Upper lobe of left lung (tissue), 6 donors: ENCODE data around the gene TOP3B. TPM values are rescaled to one million over a fixed set of nuclear protein-coding genes. Genes with fewer than 3 reads are reported as not detected.

ENCODE experiments used
- ATAC-seq, 2 donors: fragments of 200-7000 bp; cut with Tn5 transposase; one replicate each; pipeline ENCODE4 v1.9.1; 2022; ENCODE audit warnings: mild to moderate bottlenecking in 2 of 2, moderate library complexity in 2 of 2; ENCODE audit not compliant: low FRiP score in 2 of 2
- DNase-seq, 2 donors: peaks; one replicate each; pipeline ENCODE4 v3.0.0-alpha.2; 2019 to 2020
- H3K27ac ChIP-seq, 4 donors: fragments of 200-600 bp; sonication (generic); one replicate each; pipeline ENCODE4 v1.5.1; 2016 to 2019
- H3K27me3 ChIP-seq, 4 donors: fragments of 200-600 bp; sonication (generic); one replicate each; pipeline ENCODE4 v1.5.1; 2017 to 2019
- H3K36me3 ChIP-seq, 4 donors: fragments of 200-600 bp; sonication (generic); one replicate each; pipeline ENCODE4 v1.5.1; 2016 to 2019
- H3K4me1 ChIP-seq, 4 donors: fragments of 200-600 bp; sonication (generic); one replicate each; pipeline ENCODE4 v1.5.1; 2018 to 2019
- H3K4me3 ChIP-seq, 4 donors: fragments of 200-600 bp; sonication (generic); one replicate each; pipeline ENCODE4 v1.5.1; 2017 to 2019; ENCODE audit warnings: mild to moderate bottlenecking in 2 of 4, moderate library complexity in 1 of 4
- H3K9me3 ChIP-seq, 4 donors: fragments of 200-600 bp; sonication (generic); one replicate each; pipeline ENCODE4 v1.5.1; 2018 to 2019
- CTCF ChIP-seq, 6 experiments: fragments of 450-650 bp in 4 of 6; fragments of 200-600 bp in 2 of 6; sonication (generic) in 2 of 6; IDR thresholded peaks; one replicate each; pipeline ENCODE4 v1.5.1; 2016 to 2019; ENCODE audit warnings: antibody characterized with exemption in 6 of 6
- EP300 ChIP-seq, 4 donors: sonication (generic); formaldehyde crosslinking; IDR thresholded peaks; one replicate each; pipeline ENCODE4 v1.5.1; 2017; ENCODE audit warnings: antibody characterized with exemption in 4 of 4, control low read depth in 2 of 4
- POLR2A ChIP-seq, 4 donors: fragments of 450-650 bp; IDR thresholded peaks; one replicate each; pipeline ENCODE4 v1.5.1; 2016 to 2017; ENCODE audit warnings: antibody characterized with exemption in 4 of 4, mild to moderate bottlenecking in 2 of 4
- POLR2AphosphoS5 ChIP-seq, 2 donors: sonication (generic); formaldehyde crosslinking; IDR thresholded peaks; one replicate each; pipeline ENCODE4 v1.5.1; 2017; ENCODE audit warnings: antibody characterized with exemption in 2 of 2
- WGBS, 2 donors: methylation state at CpG; one replicate each; pipeline ENCODE4 v1.1.5; 2017 to 2018; 5-methylcytosine and 5-hydroxymethylcytosine counted together
- total RNA-seq, 6 donors: library from RNA; depleted of rRNA in 4 of 6; stranded (reverse); fragments of >200 nt in 4 of 6; gene quantifications; one replicate each; pipeline versions ENCODE4 v1.1.0 to v1.2.1, GENCODE V29; 2016 to 2021
- donor health status: DM: no; HTN: no; CAD: no; lungs with moderate emphysema.
- donor health status: DM: no; HTN: yes; CAD: no; lungs with severe emphysema.

TOP3B gene
- total RNA-seq, 6 donors from 2014 or later = 22.5 to 111 (median 34.0) TPM

DNA sequence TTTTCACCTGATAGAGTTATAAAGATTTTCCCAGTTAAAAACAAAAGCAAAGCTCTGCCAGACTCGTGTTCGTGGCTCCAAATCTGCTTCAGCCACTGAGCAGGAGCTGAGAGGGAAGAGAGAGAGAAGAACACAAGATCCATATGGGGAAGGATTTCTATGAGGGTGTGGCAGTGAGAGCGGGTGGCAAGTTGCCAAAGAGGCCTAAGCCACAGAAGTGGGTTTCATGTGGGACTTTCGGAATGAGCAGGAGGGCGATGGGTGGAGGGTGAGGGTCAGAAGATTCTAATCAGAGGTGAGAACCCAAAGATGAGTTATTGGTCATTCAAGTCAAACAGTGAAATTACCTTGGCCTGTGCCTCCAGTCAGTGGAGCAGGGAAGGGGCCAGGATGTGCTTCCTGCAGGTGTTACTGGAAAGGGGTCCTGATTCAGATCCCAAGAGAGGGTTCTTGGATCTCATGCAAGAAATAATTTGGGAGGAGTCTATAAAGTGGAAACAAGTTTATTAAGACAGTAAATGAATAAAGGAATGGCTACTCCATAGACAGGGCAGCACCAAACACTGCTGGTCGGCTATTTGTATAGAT, 40.5 kb upstream of the TOP3B start:
- Histone ChIP-seq H3K4me3 (no peak overlapping the region), H3K27me3 (no peaks in the 10 kb centered on the region), H3K9me3 (no peaks in the 10 kb centered on the region), H3K36me3 (no peaks in the 10 kb centered on the region), H3K27ac (no peak overlapping the region), H3K4me1 (no peaks in the 10 kb centered on the region)
- ATAC-seq (no peak), DNase-seq (no peak)
- 67 to 69% methylated on average over 6 of the region's 6 CpGs for WGBS, 2 donors
- TF ChIP-seq EP300 (IDR thresholded peaks at IDR 0.05) (no peak), POLR2AphosphoS5 (IDR thresholded peaks at IDR 0.05) (no peak), POLR2A (IDR thresholded peaks at IDR 0.05) (no peak), CTCF (IDR thresholded peaks at IDR 0.05) (no peak)

DNA sequence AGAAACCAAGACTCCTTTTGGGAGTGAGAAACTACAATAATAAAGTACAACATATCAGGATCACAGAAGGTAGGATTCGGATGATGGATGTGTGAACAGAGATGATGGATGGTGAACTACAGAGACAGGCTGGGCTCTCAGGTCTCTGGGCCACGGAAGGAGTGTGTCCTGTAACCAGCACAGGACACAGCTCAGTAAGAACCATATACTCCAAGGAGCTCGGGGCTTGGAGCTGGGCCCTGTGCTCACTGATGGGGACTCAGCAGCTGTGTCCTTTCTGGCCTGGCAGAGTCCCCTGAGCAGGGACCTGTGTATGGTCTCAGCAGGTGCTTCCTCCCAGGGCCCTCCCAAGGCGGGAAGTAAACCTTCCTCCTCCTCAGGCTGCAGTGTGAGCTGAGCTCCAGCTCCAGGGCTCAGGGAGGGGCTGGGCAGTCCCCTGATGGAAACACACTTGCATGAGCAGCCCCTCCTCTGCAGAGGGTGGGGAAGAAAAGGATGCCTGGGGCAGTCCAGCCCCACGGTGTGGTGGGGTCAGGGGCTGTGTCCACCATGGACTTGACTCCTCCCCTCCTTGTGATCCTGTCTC, 39.8 kb upstream of the TOP3B start:
- peak in 1 of 2 donors; percentile 12 for DNase-seq
- H3K4me3 ChIP-seq = no peak overlapping the region
- no peaks in the 10 kb centered on the region for H3K9me3 ChIP-seq
- no peak overlapping the region for H3K27ac ChIP-seq
- no peaks in the 10 kb centered on the region for H3K4me1 ChIP-seq
- WGBS, 2 donors = 47 to 49% methylated on average over 3 to 5 of the region's 5 CpGs
- ATAC-seq = no peak
- no peaks in the 10 kb centered on the region for H3K36me3 ChIP-seq
- no peaks in the 10 kb centered on the region for H3K27me3 ChIP-seq
- TF ChIP-seq EP300 (IDR thresholded peaks at IDR 0.05) (no peak), POLR2AphosphoS5 (IDR thresholded peaks at IDR 0.05) (no peak), CTCF (IDR thresholded peaks at IDR 0.05) (no peak), POLR2A (IDR thresholded peaks at IDR 0.05) (no peak)

GRCh38 chr22:22021162-22021750, 38.7 kb upstream of the TOP3B start:
- Histone ChIP-seq H3K27me3 (no peaks in the 10 kb centered on the region), H3K36me3 (no peaks in the 10 kb centered on the region), H3K27ac (no peak overlapping the region), H3K4me3 (no peak overlapping the region), H3K4me1 (no peaks in the 10 kb centered on the region), H3K9me3 (no peaks in the 10 kb centered on the region)
- DNase-seq (no peak), ATAC-seq (no peak)
- TF ChIP-seq POLR2A (IDR thresholded peaks at IDR 0.05) (no peak), POLR2AphosphoS5 (IDR thresholded peaks at IDR 0.05) (no peak), EP300 (IDR thresholded peaks at IDR 0.05) (no peak), CTCF (IDR thresholded peaks at IDR 0.05) (no peak)
- 44 to 83% methylated on average over 1 of the region's 1 CpG for WGBS, 2 donors

DNA sequence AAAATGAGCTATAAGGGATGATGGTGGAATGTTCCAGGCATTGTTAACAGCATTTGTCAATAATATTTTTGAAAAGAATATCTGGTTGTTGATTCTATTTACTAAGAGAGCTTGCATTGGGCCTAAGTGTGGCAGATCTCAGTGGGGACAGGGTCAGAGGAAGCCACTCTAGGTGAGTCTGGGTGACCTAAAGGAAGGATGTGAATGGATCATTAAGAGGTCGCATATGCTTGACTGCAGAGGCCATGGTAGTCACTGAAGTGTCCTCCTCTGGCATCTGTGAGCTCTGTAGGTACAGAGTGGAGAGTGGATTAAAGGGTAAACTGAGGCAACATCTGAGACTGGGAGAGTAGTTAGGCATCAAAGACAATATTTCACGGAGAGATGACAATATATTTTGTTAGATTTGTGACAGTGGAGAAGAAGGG, 37.9 kb upstream of the TOP3B start:
- Histone ChIP-seq H3K4me3 (no peak overlapping the region), H3K27ac (no peak overlapping the region), H3K9me3 (no peaks in the 10 kb centered on the region), H3K36me3 (no peaks in the 10 kb centered on the region), H3K4me1 (no peaks in the 10 kb centered on the region), H3K27me3 (no peaks in the 10 kb centered on the region)
- no peak for DNase-seq
- TF ChIP-seq EP300 (IDR thresholded peaks at IDR 0.05) (no peak), POLR2A (IDR thresholded peaks at IDR 0.05) (no peak)
- ATAC-seq = no peak
- WGBS, 2 donors = 61 to 80% methylated on average over 2 of the region's 2 CpGs

- no peak overlapping the region for H3K4me3 ChIP-seq
- 86 to 87% methylated on average over 7 of the region's 7 CpGs for WGBS, 2 donors
- ATAC-seq (no peak), DNase-seq (no peak)
- H3K36me3 ChIP-seq = no peaks in the 10 kb centered on the region
- no peak overlapping the region for H3K27ac ChIP-seq
- no peaks in the 10 kb centered on the region for H3K27me3 ChIP-seq
- no peaks in the 10 kb centered on the region for H3K9me3 ChIP-seq
- TF ChIP-seq EP300 (IDR thresholded peaks at IDR 0.05) (no peak), POLR2AphosphoS5 (IDR thresholded peaks at IDR 0.05) (no peak), POLR2A (IDR thresholded peaks at IDR 0.05) (no peak), CTCF (IDR thresholded peaks at IDR 0.05) (no peak)
- H3K4me1 ChIP-seq = no peaks in the 10 kb centered on the region
These were observed 37.3 kb upstream of the TOP3B start for GRCh38 chr22:22019659-22020424.
